SU-DHL-6 (cell line): ENCODE data around the gene ELL2.

Source experiments
- EZH2phosphoT487 ChIP-seq: fragments of 200-600 bp; sonication (generic), shearing (Covaris generic); conservative IDR thresholded peaks from 2 replicates; pipeline ENCODE4 v1.6.1; 2018; ENCODE audit warnings: mild to moderate bottlenecking, antibody characterized with exemption, low read length, moderate library complexity, mixed read lengths
- TF ChIP-seq, protein P1 (sequence below): fragments of 200-600 bp; sonication (generic); IDR thresholded peaks from one replicate; pipeline ENCODE4 v1.5.1; 2017; ENCODE audit warnings: antibody characterized with exemption, mild to moderate bottlenecking, low read length, moderate library complexity; ENCODE audit not compliant: insufficient read depth, poor library complexity, severe bottlenecking

DNA sequence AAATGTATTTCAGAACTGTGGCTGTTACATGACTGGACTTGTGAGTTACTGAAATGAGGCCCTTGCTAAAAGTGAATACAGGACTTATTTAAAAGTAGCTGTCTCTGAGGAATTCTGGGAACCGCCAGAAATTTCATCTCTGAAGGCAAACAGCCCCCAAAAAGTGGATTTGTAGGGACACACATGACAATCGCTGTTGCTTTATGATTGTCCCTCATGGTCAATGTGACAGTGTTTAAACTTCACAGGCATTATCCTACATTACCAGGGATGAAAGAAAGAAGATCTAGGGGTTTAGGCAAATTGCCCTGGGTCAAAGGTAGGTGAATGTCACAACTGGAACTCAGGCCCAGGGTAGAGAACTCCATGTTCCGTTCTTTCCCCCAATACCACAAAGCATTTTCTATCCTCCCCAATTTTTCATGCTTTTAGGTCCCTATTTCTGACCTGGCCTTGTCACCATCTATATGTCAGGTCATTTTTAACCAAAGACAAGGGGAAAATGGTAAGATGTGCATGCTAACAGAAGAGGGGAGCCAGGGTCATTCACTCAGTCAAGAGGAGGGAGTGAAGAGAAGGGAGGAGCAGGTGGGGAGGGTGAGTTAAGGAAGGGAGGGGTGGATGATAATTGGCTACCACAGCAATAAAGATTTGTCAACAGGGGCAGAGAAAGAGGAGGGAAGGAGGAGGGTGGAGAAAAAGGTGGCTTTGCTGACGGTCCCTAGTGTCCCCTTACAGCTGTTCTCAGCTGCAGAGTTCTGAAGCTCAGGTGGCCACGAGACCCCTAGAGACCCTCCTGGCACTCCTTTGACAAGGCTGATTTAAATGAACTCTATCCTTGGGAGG, 81.3 kb downstream of the ELL2 start:
- TF ChIP-seq, protein P1, sequence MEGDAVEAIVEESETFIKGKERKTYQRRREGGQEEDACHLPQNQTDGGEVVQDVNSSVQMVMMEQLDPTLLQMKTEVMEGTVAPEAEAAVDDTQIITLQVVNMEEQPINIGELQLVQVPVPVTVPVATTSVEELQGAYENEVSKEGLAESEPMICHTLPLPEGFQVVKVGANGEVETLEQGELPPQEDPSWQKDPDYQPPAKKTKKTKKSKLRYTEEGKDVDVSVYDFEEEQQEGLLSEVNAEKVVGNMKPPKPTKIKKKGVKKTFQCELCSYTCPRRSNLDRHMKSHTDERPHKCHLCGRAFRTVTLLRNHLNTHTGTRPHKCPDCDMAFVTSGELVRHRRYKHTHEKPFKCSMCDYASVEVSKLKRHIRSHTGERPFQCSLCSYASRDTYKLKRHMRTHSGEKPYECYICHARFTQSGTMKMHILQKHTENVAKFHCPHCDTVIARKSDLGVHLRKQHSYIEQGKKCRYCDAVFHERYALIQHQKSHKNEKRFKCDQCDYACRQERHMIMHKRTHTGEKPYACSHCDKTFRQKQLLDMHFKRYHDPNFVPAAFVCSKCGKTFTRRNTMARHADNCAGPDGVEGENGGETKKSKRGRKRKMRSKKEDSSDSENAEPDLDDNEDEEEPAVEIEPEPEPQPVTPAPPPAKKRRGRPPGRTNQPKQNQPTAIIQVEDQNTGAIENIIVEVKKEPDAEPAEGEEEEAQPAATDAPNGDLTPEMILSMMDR: no peak
- TF ChIP-seq EZH2phosphoT487: no peak
